ENCODE measurements around the gene PHKA1. TPM values are rescaled to one million over a fixed set of nuclear protein-coding genes. Genes with fewer than 3 reads are reported as not detected.

PHKA1 gene
- total and polyA plus RNA-seq, 2 donors (not counting 1 experiment from before 2014, with no cell fraction given) = 0.07 to 0.20 TPM

DNA sequence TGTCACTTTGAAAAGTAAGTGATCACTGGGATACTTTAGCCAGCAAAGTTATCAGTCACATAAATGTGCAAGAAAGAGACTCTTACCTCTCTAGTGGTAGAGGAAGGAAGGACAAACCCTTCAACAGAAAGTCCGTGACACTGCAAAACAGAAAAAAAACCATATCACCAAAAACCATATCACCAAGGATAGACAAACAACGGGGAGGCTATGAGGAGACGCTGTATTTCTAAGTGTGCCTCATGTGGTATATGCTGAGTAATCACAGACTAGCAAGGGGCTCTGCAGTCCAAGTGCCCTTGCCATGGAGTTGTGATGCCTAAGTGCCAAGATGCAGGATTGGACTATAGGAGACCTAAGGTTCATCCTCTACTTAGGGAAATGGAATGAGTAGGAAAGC, 129.9 kb downstream of the PHKA1 start:
- Mint-ChIP-seq H3K9me3 (ENCODE audit: insufficient read depth) (no peaks in the 10 kb centered on the region), H3K27ac (no peak overlapping the region), H3K27me3 (peaks cover 5% of the 10 kb centered on the region), H3K4me1 (no peaks in the 10 kb centered on the region), H3K4me3 (no peak overlapping the region)
- CTCF ChIA-PET = no interaction called here
- no peak overlapping the region for H3K4me2 ChIP-seq (replicated peaks; ENCODE audit: low read depth, low read length, poor library complexity, severe bottlenecking)
- H3K27ac ChIP-seq (ENCODE audit: low read length in 2 of 2) = no peak overlapping the region
- H3K27me3 ChIP-seq (replicated peaks in 1 of 4; ENCODE audit: control extremely low read depth in 1 of 4, control insufficient read depth in 3 of 4, insufficient read depth in 4 of 4, low read length in 3 of 4) = peaks cover 0 to 2% (median 0%) of the 10 kb centered on the region in 4 experiments
- POLR2A ChIA-PET = no interaction called here
- peaks cover 0 to 5% (median 0%) of the 10 kb centered on the region in 3 donors for H3K9me3 ChIP-seq (ENCODE audit: control extremely low read depth in 1 of 3, control insufficient read depth in 2 of 3, insufficient read depth in 1 of 3, low read length in 2 of 3)
- no peak overlapping the region for H3K4me3 ChIP-seq (ENCODE audit: control extremely low read depth in 1 of 5, extremely low read depth in 1 of 5, insufficient read depth in 1 of 5, low read depth in 2 of 5, low read length in 4 of 5)
- H3K9ac ChIP-seq (ENCODE audit: low read length) = no peak overlapping the region
- H3K79me2 ChIP-seq (ENCODE audit: control insufficient read depth, insufficient read depth, low read length) = no peaks in the 10 kb centered on the region
- H2AFZ ChIP-seq (ENCODE audit: insufficient read depth, low read depth, low read length, poor library complexity, severe bottlenecking) = no peak overlapping the region
- ATAC-seq (ENCODE audit: low read depth) (no peak), DNase-seq (no peak)
- no peaks in the 10 kb centered on the region for H3K4me1 ChIP-seq (ENCODE audit: control insufficient read depth in 2 of 2, insufficient read depth in 2 of 2, low read length in 2 of 2)
- 60% methylated on average over 1 of the region's 3 CpGs for WGBS (ENCODE audit: insufficient coverage)
- intact Hi-C loops (cut with micrococcal nuclease) = no loop called here
- TF ChIP-seq CTCF (IDR thresholded peaks at IDR 0.05) = no peak
- no peak for TF ChIP-seq EZH2 (IDR thresholded peaks at IDR 0.05; ENCODE audit: borderline replicate concordance, insufficient read depth, low read depth, low read length, poor library complexity, severe bottlenecking)
- H3K36me3 ChIP-seq (replicated peaks in 1 of 2; ENCODE audit: control extremely low read depth in 1 of 2, control insufficient read depth in 1 of 2, extremely low read depth in 1 of 2, insufficient read depth in 2 of 2, low read length in 1 of 2) = no peaks in the 10 kb centered on the region
- no peaks in the 10 kb centered on the region for H4K20me1 ChIP-seq (ENCODE audit: control insufficient read depth, insufficient read depth, low read length, poor library complexity, severe bottlenecking)

DNA sequence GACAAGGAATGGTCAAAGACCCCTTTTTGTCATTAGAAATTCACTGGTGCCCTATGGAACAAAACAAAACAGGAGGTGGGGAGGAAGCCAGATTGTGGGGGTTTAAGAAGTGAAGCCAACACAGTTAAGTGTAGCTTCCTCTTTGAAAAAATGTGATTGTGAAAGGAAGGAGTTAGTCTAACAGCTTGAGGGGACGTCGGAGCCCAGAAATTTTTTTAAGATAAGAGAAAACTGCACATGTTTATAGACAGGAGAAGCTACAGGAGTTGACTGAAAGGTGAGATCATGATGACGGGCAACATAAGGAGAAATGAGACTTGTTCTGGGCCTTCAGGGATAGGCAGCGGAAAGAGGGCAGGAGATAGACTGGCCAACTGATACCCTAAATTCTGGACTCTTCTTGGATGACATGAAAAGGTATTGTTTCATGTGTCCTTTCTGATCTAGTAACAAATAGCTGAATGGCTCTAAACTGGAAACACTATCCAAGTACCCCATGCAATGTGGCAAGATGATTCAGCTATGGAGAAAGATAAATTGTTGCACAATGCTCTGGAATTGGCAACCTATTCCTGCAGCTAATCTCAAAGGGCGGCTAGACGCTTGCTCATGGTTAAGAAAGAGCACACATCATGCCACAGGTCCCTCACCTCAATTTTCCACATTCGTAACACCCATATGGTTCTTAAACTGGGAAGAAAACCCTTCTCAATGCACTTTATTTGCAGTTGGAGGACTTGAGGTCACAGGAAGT, 137.8 kb downstream of the PHKA1 start:
- no peaks in the 10 kb centered on the region for H3K9me3 Mint-ChIP-seq (ENCODE audit: insufficient read depth)
- no peak for DNase-seq
- no peak for ATAC-seq (ENCODE audit: low read depth)
- H3K36me3 ChIP-seq (replicated peaks in 1 of 2; ENCODE audit: control extremely low read depth in 1 of 2, control insufficient read depth in 1 of 2, extremely low read depth in 1 of 2, insufficient read depth in 2 of 2, low read length in 1 of 2) = no peaks in the 10 kb centered on the region
- H3K79me2 ChIP-seq (ENCODE audit: control insufficient read depth, insufficient read depth, low read length) = peaks cover 4% of the 10 kb centered on the region
- H3K4me3 Mint-ChIP-seq = no peak overlapping the region
- ChIA-PET CTCF (no interaction called here), POLR2A (no interaction called here)
- H3K27me3 ChIP-seq (replicated peaks in 1 of 4; ENCODE audit: control extremely low read depth in 1 of 4, control insufficient read depth in 3 of 4, insufficient read depth in 4 of 4, low read length in 3 of 4) = no peaks in the 10 kb centered on the region
- no peak overlapping the region for H3K4me2 ChIP-seq (replicated peaks; ENCODE audit: low read depth, low read length, poor library complexity, severe bottlenecking)
- H3K9ac ChIP-seq (ENCODE audit: low read length) = no peak overlapping the region
- H3K27me3 Mint-ChIP-seq = peaks cover 18% of the 10 kb centered on the region
- WGBS (ENCODE audit: insufficient coverage) = 7% methylated on average over 2 of the region's 7 CpGs
- no peak overlapping the region for H3K27ac Mint-ChIP-seq
- TF ChIP-seq EZH2 (IDR thresholded peaks at IDR 0.05; ENCODE audit: borderline replicate concordance, insufficient read depth, low read depth, low read length, poor library complexity, severe bottlenecking) (no peak), CTCF (IDR thresholded peaks at IDR 0.05) (no peak)
- H3K4me1 Mint-ChIP-seq = peaks cover 7% of the 10 kb centered on the region
- H3K4me3 ChIP-seq (ENCODE audit: control extremely low read depth in 1 of 5, extremely low read depth in 1 of 5, insufficient read depth in 1 of 5, low read depth in 2 of 5, low read length in 4 of 5) = no peak overlapping the region
- H2AFZ ChIP-seq (ENCODE audit: insufficient read depth, low read depth, low read length, poor library complexity, severe bottlenecking) = no peak overlapping the region
- intact Hi-C loops (cut with micrococcal nuclease) = no loop called here
- no peak overlapping the region for H3K27ac ChIP-seq (ENCODE audit: low read length in 2 of 2)
- no peaks in the 10 kb centered on the region for H4K20me1 ChIP-seq (ENCODE audit: control insufficient read depth, insufficient read depth, low read length, poor library complexity, severe bottlenecking)
- no peaks in the 10 kb centered on the region for H3K9me3 ChIP-seq (ENCODE audit: control extremely low read depth in 1 of 3, control insufficient read depth in 2 of 3, insufficient read depth in 1 of 3, low read length in 2 of 3)
- peaks cover 0 to 6% of the 10 kb centered on the region in 2 donors for H3K4me1 ChIP-seq (ENCODE audit: control insufficient read depth in 2 of 2, insufficient read depth in 2 of 2, low read length in 2 of 2)
